ENCODE measurements around the gene KRT82. TPM values are rescaled to one million over a fixed set of nuclear protein-coding genes. Genes with fewer than 3 reads are reported as not detected.

The KRT82 gene
- total RNA-seq, 2 donors from 2014 or later = not detected

GRCh38 chr12:52436000-52436827 lies 30.1 kb upstream of the KRT82 start:
- Histone ChIP-seq H3K9ac (ENCODE audit: extremely low read depth, low read length, poor library complexity, severe bottlenecking) (no peak overlapping the region), H3K27me3 (ENCODE audit: control insufficient read depth, insufficient read depth, low read length, poor library complexity, severe bottlenecking) (peaks cover 5% of the 10 kb centered on the region), H3K9me3 (ENCODE audit: control insufficient read depth, low read length) (no peaks in the 10 kb centered on the region), H3K27ac (ENCODE audit: low read depth, low read length) (no peak overlapping the region), H3K4me3 (ENCODE audit: low read length) (no peak overlapping the region), H3K36me3 (ENCODE audit: control insufficient read depth, insufficient read depth, low read length) (no peaks in the 10 kb centered on the region), H3K4me1 (ENCODE audit: control insufficient read depth, insufficient read depth, low read length) (no peaks in the 10 kb centered on the region)
- peaks cover 7% of the 10 kb centered on the region for H3K27me3 Mint-ChIP-seq (ENCODE audit: insufficient read depth)
- no peak for TF ChIP-seq CTCF (conservative IDR thresholded peaks at IDR 0.05)
- no peak overlapping the region for H3K27ac Mint-ChIP-seq
- peak; percentile 28 for DNase-seq
- 85 to 90% methylated on average over 6 to 9 of the region's 9 CpGs for WGBS, 2 experiments (ENCODE audit: insufficient coverage in 1 of 2, insufficient read length in 1 of 2)
- H3K36me3 Mint-ChIP-seq (ENCODE audit: low read depth) = no peaks in the 10 kb centered on the region
- no peak overlapping the region for H3K4me3 Mint-ChIP-seq
- no peaks in the 10 kb centered on the region for H3K4me1 Mint-ChIP-seq
- H3K9me3 Mint-ChIP-seq = no peaks in the 10 kb centered on the region

GRCh38 chr12:52435659-52435999 lies 29.5 kb upstream of the KRT82 start:
- Mint-ChIP-seq H3K4me3 (no peak overlapping the region), H3K4me1 (no peaks in the 10 kb centered on the region), H3K36me3 (ENCODE audit: low read depth) (no peaks in the 10 kb centered on the region), H3K9me3 (no peaks in the 10 kb centered on the region), H3K27ac (no peak overlapping the region), H3K27me3 (ENCODE audit: insufficient read depth) (peaks cover 12% of the 10 kb centered on the region)
- H3K27ac ChIP-seq (ENCODE audit: low read depth, low read length) = no peak overlapping the region
- no peaks in the 10 kb centered on the region for H3K9me3 ChIP-seq (ENCODE audit: control insufficient read depth, low read length)
- no peak overlapping the region for H3K4me3 ChIP-seq (ENCODE audit: low read length)
- DNase-seq = peak; percentile 24
- H3K4me1 ChIP-seq (ENCODE audit: control insufficient read depth, insufficient read depth, low read length) = no peaks in the 10 kb centered on the region
- TF ChIP-seq CTCF (conservative IDR thresholded peaks at IDR 0.05) = no peak
- H3K36me3 ChIP-seq (ENCODE audit: control insufficient read depth, insufficient read depth, low read length) = no peaks in the 10 kb centered on the region
- H3K9ac ChIP-seq (ENCODE audit: extremely low read depth, low read length, poor library complexity, severe bottlenecking) = no peak overlapping the region
- H3K27me3 ChIP-seq (ENCODE audit: control insufficient read depth, insufficient read depth, low read length, poor library complexity, severe bottlenecking) = peaks cover 11% of the 10 kb centered on the region
- 91 to 94% methylated on average over 4 to 6 of the region's 6 CpGs for WGBS, 2 experiments (ENCODE audit: insufficient coverage in 1 of 2, insufficient read length in 1 of 2)

- Histone ChIP-seq H3K4me3 (ENCODE audit: low read length) (no peak overlapping the region), H3K27me3 (ENCODE audit: control insufficient read depth, insufficient read depth, low read length, poor library complexity, severe bottlenecking) (peaks cover 12% of the 10 kb centered on the region), H3K9ac (ENCODE audit: extremely low read depth, low read length, poor library complexity, severe bottlenecking) (no peak overlapping the region), H3K36me3 (ENCODE audit: control insufficient read depth, insufficient read depth, low read length) (no peaks in the 10 kb centered on the region), H3K27ac (ENCODE audit: low read depth, low read length) (no peak overlapping the region), H3K9me3 (ENCODE audit: control insufficient read depth, low read length) (no peaks in the 10 kb centered on the region), H3K4me1 (ENCODE audit: control insufficient read depth, insufficient read depth, low read length) (no peaks in the 10 kb centered on the region)
- no peak overlapping the region for H3K27ac Mint-ChIP-seq
- 92 to 100% methylated on average over 1 to 6 of the region's 6 CpGs for WGBS, 2 experiments (ENCODE audit: insufficient coverage in 1 of 2, insufficient read length in 1 of 2)
- H3K27me3 Mint-ChIP-seq (ENCODE audit: insufficient read depth) = peaks cover 19% of the 10 kb centered on the region
- no peaks in the 10 kb centered on the region for H3K4me1 Mint-ChIP-seq
- no peaks in the 10 kb centered on the region for H3K9me3 Mint-ChIP-seq
- H3K4me3 Mint-ChIP-seq = no peak overlapping the region
- H3K36me3 Mint-ChIP-seq (ENCODE audit: low read depth) = no peaks in the 10 kb centered on the region
- no peak for TF ChIP-seq CTCF (conservative IDR thresholded peaks at IDR 0.05)
- DNase-seq = peak; percentile 34
Measured at GRCh38 chr12:52434760-52435530, 28.8 kb upstream of the KRT82 start.

All from endodermal cell (in vitro differentiated cells).